ENCODE results near the gene PPFIBP2. TPM values are rescaled to one million over a fixed set of nuclear protein-coding genes. Genes with fewer than 3 reads are reported as not detected.

PPFIBP2 gene
- total RNA-seq, 1 donor from 2014 or later = 65.8 TPM

DNA sequence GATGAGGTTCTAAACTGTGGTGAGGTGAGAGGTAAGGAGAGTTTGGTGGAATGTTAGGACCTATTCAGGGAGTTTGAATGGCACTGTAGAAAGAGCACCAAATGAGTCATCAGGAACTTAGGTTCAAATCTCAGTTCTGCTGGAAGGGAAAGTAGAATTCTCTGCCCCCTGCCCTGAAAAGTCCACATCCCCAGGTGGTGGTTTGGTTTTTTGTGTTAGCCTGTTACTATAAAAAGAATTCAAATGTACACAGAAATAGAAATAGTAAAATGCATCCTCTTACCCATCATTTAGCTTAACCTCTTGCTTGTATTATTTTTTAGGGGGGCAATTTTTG is 20.2 kb downstream of the PPFIBP2 start:
- Mint-ChIP-seq H3K27ac (no peak overlapping the region), H3K9me3 (no peaks in the 10 kb centered on the region), H3K4me1 (peaks cover 36% of the 10 kb centered on the region), H3K36me3 (no peaks in the 10 kb centered on the region), H3K4me3 (no peak overlapping the region), H3K27me3 (ENCODE audit: low read depth) (no peaks in the 10 kb centered on the region)
- DNase-seq (ENCODE audit: low spot score in 2 of 2, unreplicated experiment in 2 of 2) = no peak
- TF ChIP-seq, protein P1, sequence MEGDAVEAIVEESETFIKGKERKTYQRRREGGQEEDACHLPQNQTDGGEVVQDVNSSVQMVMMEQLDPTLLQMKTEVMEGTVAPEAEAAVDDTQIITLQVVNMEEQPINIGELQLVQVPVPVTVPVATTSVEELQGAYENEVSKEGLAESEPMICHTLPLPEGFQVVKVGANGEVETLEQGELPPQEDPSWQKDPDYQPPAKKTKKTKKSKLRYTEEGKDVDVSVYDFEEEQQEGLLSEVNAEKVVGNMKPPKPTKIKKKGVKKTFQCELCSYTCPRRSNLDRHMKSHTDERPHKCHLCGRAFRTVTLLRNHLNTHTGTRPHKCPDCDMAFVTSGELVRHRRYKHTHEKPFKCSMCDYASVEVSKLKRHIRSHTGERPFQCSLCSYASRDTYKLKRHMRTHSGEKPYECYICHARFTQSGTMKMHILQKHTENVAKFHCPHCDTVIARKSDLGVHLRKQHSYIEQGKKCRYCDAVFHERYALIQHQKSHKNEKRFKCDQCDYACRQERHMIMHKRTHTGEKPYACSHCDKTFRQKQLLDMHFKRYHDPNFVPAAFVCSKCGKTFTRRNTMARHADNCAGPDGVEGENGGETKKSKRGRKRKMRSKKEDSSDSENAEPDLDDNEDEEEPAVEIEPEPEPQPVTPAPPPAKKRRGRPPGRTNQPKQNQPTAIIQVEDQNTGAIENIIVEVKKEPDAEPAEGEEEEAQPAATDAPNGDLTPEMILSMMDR (IDR thresholded peaks at IDR 0.05; ENCODE audit: unreplicated experiment) = no peak

DNA sequence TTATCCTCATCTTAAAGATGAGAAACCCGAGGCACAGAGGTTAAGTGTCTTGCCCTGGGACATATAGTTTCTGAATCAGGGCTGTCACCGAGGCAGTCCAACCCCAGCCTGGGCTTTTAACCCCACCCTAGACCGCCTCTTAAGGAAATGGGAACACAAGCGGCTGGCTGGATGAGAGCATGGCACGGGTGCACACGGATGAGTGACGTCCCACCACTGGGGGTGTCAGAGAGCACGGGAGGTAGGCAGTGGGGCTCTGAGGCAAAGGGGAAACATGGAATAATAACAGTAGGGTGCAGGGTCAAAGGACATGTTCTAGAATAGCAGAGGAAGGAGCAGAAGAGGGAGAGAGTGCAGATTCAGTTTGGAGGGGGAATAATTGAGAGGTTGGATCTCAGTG is 22.3 kb downstream of the PPFIBP2 start:
- Mint-ChIP-seq H3K4me1 (peaks cover 53% of the 10 kb centered on the region), H3K9me3 (no peaks in the 10 kb centered on the region), H3K36me3 (no peaks in the 10 kb centered on the region), H3K4me3 (no peak overlapping the region), H3K27me3 (ENCODE audit: low read depth) (no peaks in the 10 kb centered on the region), H3K27ac (no peak overlapping the region)
- TF ChIP-seq, protein P1 (IDR thresholded peaks at IDR 0.05; ENCODE audit: unreplicated experiment) = no peak
- no peak for DNase-seq (ENCODE audit: low spot score in 2 of 2, unreplicated experiment in 2 of 2)

DNA sequence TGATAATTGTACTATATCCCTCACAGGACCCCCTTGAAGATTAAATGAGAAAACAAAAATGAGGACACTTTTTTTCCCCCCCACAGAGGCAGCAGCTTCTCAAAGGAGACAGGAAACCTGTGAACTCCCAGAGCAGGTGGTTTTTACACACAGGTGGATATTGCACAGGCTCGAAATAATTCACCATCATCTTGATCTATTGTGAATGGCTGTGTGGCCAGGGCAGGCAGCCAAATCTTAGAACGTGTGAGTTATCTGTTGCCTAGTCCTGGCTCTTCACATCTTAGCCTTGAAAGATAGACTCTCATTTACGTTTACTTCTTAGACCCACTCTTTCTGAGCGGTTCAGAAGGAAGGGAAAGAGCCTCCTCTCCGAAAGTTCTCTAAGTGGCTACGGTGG is 23.5 kb downstream of the PPFIBP2 start:
- TF ChIP-seq, protein P1 (IDR thresholded peaks at IDR 0.05; ENCODE audit: unreplicated experiment) = no peak
- Mint-ChIP-seq H3K4me3 (no peak overlapping the region), H3K27me3 (ENCODE audit: low read depth) (no peaks in the 10 kb centered on the region), H3K4me1 (peaks cover 63% of the 10 kb centered on the region), H3K36me3 (no peaks in the 10 kb centered on the region), H3K9me3 (no peaks in the 10 kb centered on the region), H3K27ac (no peak overlapping the region)
- no peak for DNase-seq (ENCODE audit: low spot score in 2 of 2, unreplicated experiment in 2 of 2)

GRCh38 chr11:7538031-7538430 is 24.2 kb downstream of the PPFIBP2 start:
- Mint-ChIP-seq H3K4me1 (peaks cover 64% of the 10 kb centered on the region), H3K36me3 (no peaks in the 10 kb centered on the region), H3K4me3 (no peak overlapping the region), H3K9me3 (no peaks in the 10 kb centered on the region), H3K27ac (no peak overlapping the region), H3K27me3 (ENCODE audit: low read depth) (no peaks in the 10 kb centered on the region)
- DNase-seq (ENCODE audit: low spot score in 2 of 2, unreplicated experiment in 2 of 2) = no peak
- TF ChIP-seq, protein P1 (IDR thresholded peaks at IDR 0.05; ENCODE audit: unreplicated experiment) = no peak

- Mint-ChIP-seq H3K36me3 (no peaks in the 10 kb centered on the region), H3K4me1 (peaks cover 68% of the 10 kb centered on the region), H3K27me3 (ENCODE audit: low read depth) (no peaks in the 10 kb centered on the region), H3K9me3 (no peaks in the 10 kb centered on the region), H3K27ac (peak overlapping the region; percentile 4), H3K4me3 (no peak overlapping the region)
- TF ChIP-seq, protein P1 (IDR thresholded peaks at IDR 0.05; ENCODE audit: unreplicated experiment) = no peak
- no peak for DNase-seq (ENCODE audit: low spot score in 2 of 2, unreplicated experiment in 2 of 2)
These were observed 25.0 kb downstream of the PPFIBP2 start for GRCh38 chr11:7538466-7539454.
